Right lobe of liver (tissue), 6 donors: Measurements from ENCODE around the gene TPRKB. TPM values are rescaled to one million over a fixed set of nuclear protein-coding genes. Genes with fewer than 3 reads are reported as not detected.
"Not testable (repeated sequence)": the region's sequence is repeated elsewhere in the genome, so short reads cannot be mapped to it uniquely, and the experiment has no call there.

Experiments used
- ATAC-seq, 4 donors: fragments of 200-7000 bp; cut with Tn5 transposase; one replicate each; pipeline ENCODE4 v1.9.1; 2020; ENCODE audit warnings: mild to moderate bottlenecking in 4 of 4, moderate library complexity in 4 of 4
- DNase-seq, 3 donors: peaks; one replicate each; pipeline ENCODE4 v3.0.0-alpha.2; 2020
- H3K27ac ChIP-seq, 3 donors: fragments of 200-600 bp; one replicate each; pipeline ENCODE4 v1.8.0; 2022
- H3K27me3 ChIP-seq, 2 donors: fragments of 200-600 bp; one replicate each; pipeline ENCODE4 v1.8.0; 2022
- H3K36me3 ChIP-seq, 4 donors: fragments of 200-600 bp; sonication (generic) in 1 of 4; one replicate each; pipeline versions ENCODE4 v1.5.1 to v1.8.0; 2017 to 2022; ENCODE audit warnings: control low read depth in 1 of 4
- H3K4me1 ChIP-seq, 4 donors: fragments of 200-600 bp; sonication (generic) in 1 of 4; one replicate each; pipeline versions ENCODE4 v1.5.1 to v1.8.0; 2017 to 2022; ENCODE audit warnings: control low read depth in 1 of 4
- H3K4me3 ChIP-seq, 3 donors: fragments of 200-600 bp; one replicate each; pipeline ENCODE4 v1.8.0; 2022
- H3K9me3 ChIP-seq, 4 donors: fragments of 200-600 bp; sonication (generic) in 1 of 4; one replicate each; pipeline versions ENCODE4 v1.5.1 to v1.8.0; 2017 to 2022; ENCODE audit warnings: control low read depth in 1 of 4
- CTCF ChIP-seq, 4 donors: fragments of 200-600 bp in 3 of 4; fragments of 450-650 bp in 1 of 4; IDR thresholded peaks; one replicate each; pipeline versions ENCODE4 v1.5.1 to v1.8.0; 2016 to 2022; ENCODE audit warnings: antibody characterized with exemption in 4 of 4, mild to moderate bottlenecking in 2 of 4
- POLR2A ChIP-seq: fragments of 450-650 bp; IDR thresholded peaks from one replicate; pipeline ENCODE4 v1.6.1; 2017; ENCODE audit warnings: antibody characterized with exemption, mild to moderate bottlenecking
- WGBS: methylation state at CpG from one replicate; pipeline ENCODE4 v1.1.6; 2018; ENCODE audit warnings: low coverage, low lambda C conversion rate; ENCODE audit not compliant: insufficient coverage; ENCODE audit errors: missing lambda C conversion rate; 5-methylcytosine and 5-hydroxymethylcytosine counted together
- intact Hi-C, 2 donors: fragments of 100-400 bp; cut with DNase I; formaldehyde crosslinking; loops; one replicate each; pipeline versions ENCODE4 v1.11.2 to v1.14.1; 2022
- long read RNA-seq: library from polyadenylated mRNA; unstranded; transcript quantifications from one replicate; pipeline ENCODE4 v2.0.0, GENCODE V29; 2019
- total RNA-seq, 6 experiments: library from RNA; depleted of rRNA in 2 of 6; stranded (reverse); fragments of >200 nt in 2 of 6; fragmentation: NEBNext Ultra II Directional in 3 of 6; extraction: Animal tissue kit (Norgen Biotek cat#: 25700) in 3 of 6; gene quantifications; one replicate each; pipeline versions ENCODE4 v1.1.0 to v1.2.4, GENCODE V29; 2016 to 2023
- donor health status: DM: no; HTN: yes; CAD: no.
- donor health status: DM: no; HTN: no; CAD: no.
- donor health status: DM: no; HTN: no; CAD: no.
- donor health status: DM: no; HTN: yes; CAD: no.
- donor health status: DM: no; HTN: yes; CAD: no.

Gene TPRKB
- 10 to 100 TPM in 5 of 6 experiments, 1 to 10 TPM in 1; 6.9 to 19.8 (median 11.5) TPM for total RNA-seq
- long read RNA-seq, partial matches to known transcripts, result 4 of 14 reads
- long read RNA-seq, other reads (novel, unspliced or antisense), result 5 of 14 reads

- H3K4me3 ChIP-seq, result peak within 1 kb of the TSS; percentile 78 to 83 (median 79)
- peaks cover 0 to 13% (median 4%) of the 10 kb centered on the region in 4 donors for H3K4me1 ChIP-seq
- peaks cover 0 to 14% (median 2%) of the 10 kb centered on the region in 4 donors for H3K36me3 ChIP-seq
- ATAC-seq (peak; percentile 100), DNase-seq (peak; percentile 96 to 98 (median 97))
- peak; percentile 75 for TF ChIP-seq POLR2A
- TF ChIP-seq CTCF (IDR thresholded peaks at IDR 0.05), result no peak
- H3K27me3 ChIP-seq, result no peaks in the 10 kb centered on the region
- under 1% methylated on average over 36 of the region's 49 CpGs for WGBS
- intact Hi-C loops, result no loop called here
- peak within 1 kb of the TSS; percentile 60 to 84 (median 65) for H3K27ac ChIP-seq
- no peaks in the 10 kb centered on the region for H3K9me3 ChIP-seq
Observed at GRCh38 chr2:73736855-73737779, at the start of gene TPRKB. TSS of gene TPRKB (minus strand) at chr2:73737345. CDS start at chr2:73734569, 2,776 bp downstream.

- WGBS, result no CpG with 5 or more reads among the region's 3 CpGs
- H3K4me3 ChIP-seq, DNase-seq, intact Hi-C loops, H3K36me3 ChIP-seq, H3K27ac ChIP-seq, H3K9me3 ChIP-seq, ATAC-seq, H3K4me1 ChIP-seq, H3K27me3 ChIP-seq: not testable (repeated sequence)
Observed at GRCh38 chr2:73783883-73784282, 46.7 kb upstream of the TPRKB start, which contains the start of gene C2orf78. TSS of gene C2orf78 (plus strand) at chr2:73784183. CDS start at chr2:73784310, 127 bp downstream.

- intact Hi-C loops, H3K4me3 ChIP-seq, H3K9me3 ChIP-seq, DNase-seq, H3K36me3 ChIP-seq, ATAC-seq, H3K27ac ChIP-seq, H3K27me3 ChIP-seq, H3K4me1 ChIP-seq: not testable (repeated sequence)
- 75% methylated on average over 15 of the region's 15 CpGs for WGBS
Observed at GRCh38 chr2:73783402-73783801, 46.3 kb upstream of the TPRKB start.

GRCh38 chr2:73780237-73780582, 43.1 kb upstream of the TPRKB start:
- Histone ChIP-seq H3K4me1 (peaks cover 0 to 11% (median 0%) of the 10 kb centered on the region in 4 donors), H3K27me3 (no peaks in the 10 kb centered on the region), H3K36me3 (peaks cover 0 to 9% (median 3%) of the 10 kb centered on the region in 4 donors), H3K9me3 (no peaks in the 10 kb centered on the region), H3K4me3 (peak overlapping the region in 2 of 3 donors; percentile 68 to 85), H3K27ac (peak overlapping the region in 1 of 3 donors; percentile 88)
- no peak for ATAC-seq
- TF ChIP-seq CTCF (IDR thresholded peaks at IDR 0.05) (peak in 1 of 4 donors; percentile 2), POLR2A (no peak)
- intact Hi-C loops, result no loop called here
- no peak for DNase-seq
- WGBS, result 1% methylated on average over 6 of the region's 7 CpGs

GRCh38 chr2:73779467-73780236, 42.5 kb upstream of the TPRKB start, which contains the start of gene DUSP11:
TSS of gene DUSP11 (minus strand) at chr2:73780103. CDS start at chr2:73779974, 129 bp downstream.
- ATAC-seq (peak; percentile 100), DNase-seq (peak; percentile 93 to 96 (median 96))
- TF ChIP-seq POLR2A (peak; percentile 69), CTCF (IDR thresholded peaks at IDR 0.05) (peak; percentile 93 to 97 (median 96))
- intact Hi-C loops, result no loop called here
- Histone ChIP-seq H3K9me3 (no peaks in the 10 kb centered on the region), H3K4me3 (peak within 1 kb of the TSS; percentile 53 to 85 (median 68)), H3K4me1 (peaks cover 0 to 11% (median 0%) of the 10 kb centered on the region in 4 donors), H3K27ac (peak within 1 kb of the TSS; percentile 76 to 88 (median 83)), H3K27me3 (no peaks in the 10 kb centered on the region), H3K36me3 (peaks cover 0 to 11% (median 6%) of the 10 kb centered on the region in 4 donors)
- 0% methylated on average over 4 of the region's 40 CpGs for WGBS

GRCh38 chr2:73778867-73779466, 41.8 kb upstream of the TPRKB start:
- Histone ChIP-seq H3K4me3 (peak overlapping the region; percentile 53 to 85 (median 68)), H3K27ac (peak overlapping the region in 1 of 3 donors; percentile 83), H3K4me1 (peaks cover 0 to 11% (median 0%) of the 10 kb centered on the region in 4 donors), H3K36me3 (peaks cover 0 to 17% (median 9%) of the 10 kb centered on the region in 4 donors)
- H3K9me3 ChIP-seq, ATAC-seq, intact Hi-C loops, H3K27me3 ChIP-seq, DNase-seq: not testable (repeated sequence)
- 67% methylated on average over 15 of the region's 18 CpGs for WGBS
